ENCODE results near the gene RALB.
A peak's percentile ranks its signal among the peaks of the same experiment; 100 is the strongest.

RALB gene

DNA sequence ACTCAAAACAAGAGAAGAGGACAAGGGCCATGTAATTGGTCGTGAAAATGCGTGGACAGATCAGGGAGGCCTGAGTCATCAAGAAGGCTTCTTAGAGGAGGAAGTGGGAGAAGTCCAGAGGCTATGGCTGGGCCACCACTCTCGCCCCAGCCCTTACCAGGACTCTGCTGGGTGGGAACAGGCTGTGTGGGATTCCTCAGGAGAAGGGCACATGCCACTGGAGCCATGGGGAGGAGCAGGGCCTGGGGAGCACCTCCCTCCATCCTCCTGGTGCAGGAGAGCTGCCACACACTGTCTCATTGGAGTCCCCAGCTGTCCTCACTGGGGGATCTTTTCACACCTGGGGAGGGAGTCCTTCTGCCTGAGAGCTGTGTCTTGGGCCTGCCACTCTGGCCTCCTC, 9.4 kb upstream of the RALB start:
- Mint-ChIP-seq H3K4me1 (ENCODE audit: low read depth) (peaks cover 47% of the 10 kb centered on the region), H3K27me3 (peaks cover 13% of the 10 kb centered on the region), H3K9me3 (peaks cover 12% of the 10 kb centered on the region), H3K36me3 (ENCODE audit: low read depth) (peaks cover 13% of the 10 kb centered on the region), H3K27ac (peak overlapping the region; percentile 87), H3K4me3 (peak overlapping the region; percentile 37)
- intact Hi-C loops (cut with micrococcal nuclease), result no loop called here

DNA sequence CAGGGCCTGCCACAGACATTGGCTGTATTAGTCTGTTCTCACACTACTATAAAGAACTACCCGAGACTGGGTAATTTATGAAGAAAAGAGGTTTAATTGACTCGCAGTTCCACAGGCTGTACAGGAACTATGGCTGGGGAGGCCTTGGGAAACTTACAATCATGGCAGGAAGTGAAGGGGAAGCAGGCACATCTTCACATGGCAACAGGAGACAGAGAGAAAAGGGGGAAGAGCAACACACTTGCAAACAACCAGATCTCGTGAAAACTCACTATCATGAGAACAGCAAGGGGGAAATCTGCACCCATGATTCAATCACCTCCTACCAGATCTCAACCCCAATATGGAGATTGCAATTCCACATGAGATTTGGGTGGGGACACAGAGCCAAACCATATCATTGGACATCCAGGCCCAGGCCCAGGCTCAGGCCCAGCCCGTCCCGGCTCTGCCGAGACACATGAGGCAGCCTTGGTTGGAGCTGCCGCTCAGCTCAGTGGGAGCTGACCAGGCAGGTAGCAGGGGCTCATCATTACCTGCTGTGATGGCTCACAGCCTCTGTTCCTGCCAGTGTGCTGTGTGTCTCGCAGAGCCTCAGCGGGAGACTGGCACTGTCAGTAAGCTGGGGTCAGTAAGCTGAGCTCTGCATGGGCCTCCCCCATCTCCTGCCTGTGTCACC, 8.6 kb upstream of the RALB start:
- intact Hi-C loops (cut with micrococcal nuclease), result no loop called here
- Mint-ChIP-seq H3K4me3 (no peak overlapping the region), H3K27ac (peak overlapping the region; percentile 87), H3K36me3 (ENCODE audit: low read depth) (peaks cover 13% of the 10 kb centered on the region), H3K9me3 (peaks cover 12% of the 10 kb centered on the region), H3K4me1 (ENCODE audit: low read depth) (peaks cover 39% of the 10 kb centered on the region), H3K27me3 (peaks cover 20% of the 10 kb centered on the region)

GRCh38 chr2:120244656-120245519, 7.8 kb upstream of the RALB start:
- Mint-ChIP-seq H3K9me3 (peaks cover 12% of the 10 kb centered on the region), H3K4me1 (ENCODE audit: low read depth) (peaks cover 30% of the 10 kb centered on the region), H3K27me3 (peaks cover 26% of the 10 kb centered on the region), H3K4me3 (no peak overlapping the region), H3K27ac (peak overlapping the region; percentile 18), H3K36me3 (ENCODE audit: low read depth) (peaks cover 13% of the 10 kb centered on the region)
- intact Hi-C loops (cut with micrococcal nuclease), result no loop called here

DNA sequence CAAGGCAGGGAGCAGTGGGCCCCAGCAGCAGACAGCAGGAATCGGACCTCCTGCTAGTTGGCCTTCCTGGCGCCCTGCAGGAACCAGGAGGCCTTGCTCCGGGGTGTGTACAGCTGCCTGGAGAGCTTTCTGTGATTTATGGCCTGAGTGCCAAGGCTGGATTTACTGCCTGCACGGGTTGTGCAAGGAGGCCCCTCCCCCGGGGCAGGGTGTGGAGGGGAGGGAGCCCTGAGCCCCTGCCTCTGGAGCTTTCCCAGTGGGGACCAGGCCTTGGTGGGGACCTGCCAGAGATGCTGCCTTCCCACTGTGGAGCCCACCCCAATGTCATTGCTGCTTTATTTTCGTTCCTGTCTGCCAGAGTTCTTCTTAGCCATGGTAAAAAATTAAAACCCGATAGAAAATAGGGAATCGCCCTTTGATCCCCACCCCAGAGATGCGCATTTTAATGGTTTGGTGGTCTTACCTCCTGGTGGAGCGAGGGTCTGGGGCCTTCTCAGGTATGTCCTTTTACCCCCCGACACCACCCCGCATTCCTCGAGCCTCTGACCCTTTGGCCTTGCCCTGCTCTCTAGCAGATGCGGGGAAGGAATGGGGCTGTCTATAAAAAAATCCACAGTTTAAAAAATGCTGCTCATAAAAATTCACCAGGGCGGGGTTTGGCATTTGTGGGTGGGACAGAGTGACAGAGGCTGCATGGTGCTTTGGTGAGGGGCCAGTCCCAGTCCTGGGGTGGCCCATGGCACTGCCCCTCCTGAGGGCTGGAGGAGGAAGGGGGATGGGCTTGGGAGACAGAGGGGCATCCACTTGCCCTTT, 6.9 kb upstream of the RALB start:
- peaks cover 12% of the 10 kb centered on the region for H3K9me3 Mint-ChIP-seq
- peaks cover 28% of the 10 kb centered on the region for H3K27me3 Mint-ChIP-seq
- H3K36me3 Mint-ChIP-seq (ENCODE audit: low read depth), result peaks cover 13% of the 10 kb centered on the region
- H3K4me3 Mint-ChIP-seq, result no peak overlapping the region
- intact Hi-C loops (cut with micrococcal nuclease), result no loop called here
- H3K4me1 Mint-ChIP-seq (ENCODE audit: low read depth), result peaks cover 26% of the 10 kb centered on the region
- peak overlapping the region; percentile 34 for H3K27ac Mint-ChIP-seq

- peaks cover 28% of the 10 kb centered on the region for H3K27me3 Mint-ChIP-seq
- peaks cover 19% of the 10 kb centered on the region for H3K4me1 Mint-ChIP-seq (ENCODE audit: low read depth)
- intact Hi-C loops (cut with micrococcal nuclease), result no loop called here
- peaks cover 13% of the 10 kb centered on the region for H3K36me3 Mint-ChIP-seq (ENCODE audit: low read depth)
- no peak overlapping the region for H3K4me3 Mint-ChIP-seq
- H3K9me3 Mint-ChIP-seq, result peaks cover 12% of the 10 kb centered on the region
- no peak overlapping the region for H3K27ac Mint-ChIP-seq
Observed at GRCh38 chr2:120246546-120247300, 5.9 kb upstream of the RALB start.

GRCh38 chr2:120247851-120248250, 4.8 kb upstream of the RALB start:
- peaks cover 21% of the 10 kb centered on the region for H3K36me3 Mint-ChIP-seq (ENCODE audit: low read depth)
- peaks cover 28% of the 10 kb centered on the region for H3K27me3 Mint-ChIP-seq
- H3K9me3 Mint-ChIP-seq, result peaks cover 12% of the 10 kb centered on the region
- intact Hi-C loops (cut with micrococcal nuclease), result no loop called here
- H3K27ac Mint-ChIP-seq, result no peak overlapping the region
- peaks cover 19% of the 10 kb centered on the region for H3K4me1 Mint-ChIP-seq (ENCODE audit: low read depth)
- no peak overlapping the region for H3K4me3 Mint-ChIP-seq

- Mint-ChIP-seq H3K9me3 (peaks cover under 1% of the 10 kb centered on the region), H3K4me3 (no peak overlapping the region), H3K4me1 (ENCODE audit: low read depth) (peaks cover 33% of the 10 kb centered on the region), H3K27ac (no peak overlapping the region), H3K27me3 (peaks cover 28% of the 10 kb centered on the region), H3K36me3 (ENCODE audit: low read depth) (peaks cover 25% of the 10 kb centered on the region)
- intact Hi-C loops (cut with micrococcal nuclease), result loop anchor here (5.0 kb wide), 1 partner anchor 37 kb away; no protein-coding TSS in a partner anchor
Observed at GRCh38 chr2:120250640-120251039, 2.0 kb upstream of the RALB start.

- peaks cover 5% of the 10 kb centered on the region for H3K9me3 Mint-ChIP-seq
- no peak overlapping the region for H3K4me3 Mint-ChIP-seq
- peaks cover 29% of the 10 kb centered on the region for H3K36me3 Mint-ChIP-seq (ENCODE audit: low read depth)
- H3K27me3 Mint-ChIP-seq, result peaks cover 28% of the 10 kb centered on the region
- no peak overlapping the region for H3K27ac Mint-ChIP-seq
- intact Hi-C loops (cut with micrococcal nuclease), result loop anchor here (5.0 kb wide), 1 partner anchor 36 kb away; no protein-coding TSS in a partner anchor
- peaks cover 38% of the 10 kb centered on the region for H3K4me1 Mint-ChIP-seq (ENCODE audit: low read depth)
Observed at GRCh38 chr2:120251078-120251477, 1.6 kb upstream of the RALB start.

DNA sequence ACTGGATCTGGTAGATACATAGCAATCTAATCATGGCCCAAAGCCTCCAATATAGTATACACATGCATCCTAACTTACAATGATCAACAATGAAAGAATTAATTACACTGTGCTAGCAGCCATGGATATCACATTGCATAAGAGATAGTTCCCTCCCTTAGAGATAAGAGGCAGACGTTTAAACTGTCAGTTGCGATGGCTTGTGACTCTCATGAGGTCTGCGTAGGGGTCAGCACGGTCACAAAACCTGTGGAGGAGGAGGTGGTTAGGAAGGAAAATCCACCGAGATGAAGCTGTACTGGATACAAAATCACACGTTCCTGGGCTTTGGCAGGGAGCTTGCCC, 800 bp upstream of the RALB start:
- H3K4me3 Mint-ChIP-seq, result peak overlapping the region; percentile 100
- H3K9me3 Mint-ChIP-seq, result peaks cover 8% of the 10 kb centered on the region
- intact Hi-C loops (cut with micrococcal nuclease), result loop anchor here (2.0 to 5.0 kb wide), 3 partner anchors 29 to 75 kb away; partner anchors contain the start of gene TMEM185B
- H3K36me3 Mint-ChIP-seq (ENCODE audit: low read depth), result peaks cover 35% of the 10 kb centered on the region
- H3K4me1 Mint-ChIP-seq (ENCODE audit: low read depth), result peaks cover 45% of the 10 kb centered on the region
- peak overlapping the region; percentile 95 for H3K27ac Mint-ChIP-seq
- H3K27me3 Mint-ChIP-seq, result peaks cover 23% of the 10 kb centered on the region

DNA sequence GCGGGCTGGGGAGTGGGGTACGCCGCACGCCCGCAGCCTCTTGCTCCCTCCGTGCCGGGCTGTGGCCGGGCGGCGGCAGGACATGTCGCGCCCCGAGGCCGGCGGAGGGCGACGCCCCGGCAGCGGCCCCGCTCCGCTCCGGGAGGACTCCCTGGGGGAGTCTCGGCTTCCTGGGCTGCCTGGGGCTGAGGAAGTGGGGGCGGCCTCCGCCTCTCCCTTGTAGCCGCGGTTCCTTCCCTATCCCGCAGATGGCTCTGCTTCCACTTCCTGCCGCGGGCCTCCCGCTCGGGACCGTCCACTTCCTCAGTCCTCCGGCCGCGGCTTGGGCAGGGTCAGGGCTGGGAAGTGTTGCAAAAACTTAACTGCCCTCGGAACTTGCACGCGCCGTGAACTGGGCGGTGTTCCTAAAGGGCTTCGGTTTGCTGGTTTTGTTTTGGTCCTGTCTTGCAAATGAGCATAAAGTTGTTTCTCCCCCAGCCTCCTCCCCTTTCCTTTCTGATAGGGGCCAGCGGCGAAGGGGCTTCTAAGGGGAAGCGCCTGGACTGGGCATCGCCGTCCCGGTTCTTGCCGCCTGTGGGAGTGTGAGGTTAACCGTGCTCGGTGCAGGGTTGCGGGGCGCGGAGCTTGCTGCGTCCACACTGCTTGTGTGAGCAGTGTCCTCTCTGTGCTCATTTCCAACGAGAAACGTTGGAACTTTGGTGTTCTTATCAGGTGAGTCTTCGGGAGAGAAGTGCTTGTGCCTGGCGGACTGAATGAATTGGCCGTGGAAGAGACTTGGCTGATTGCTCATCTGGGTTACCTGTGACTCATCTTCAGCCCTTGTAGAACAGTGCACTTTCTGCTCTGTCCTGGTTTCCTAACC, 600 bp downstream of the RALB start:
- H3K9me3 Mint-ChIP-seq, result peaks cover 11% of the 10 kb centered on the region
- peaks cover 14% of the 10 kb centered on the region for H3K27me3 Mint-ChIP-seq
- H3K36me3 Mint-ChIP-seq (ENCODE audit: low read depth), result peaks cover 40% of the 10 kb centered on the region
- intact Hi-C loops (cut with micrococcal nuclease), result loop anchor here (2.0 to 5.0 kb wide), 3 partner anchors 30 to 76 kb away; partner anchors contain the start of gene TMEM185B
- H3K4me1 Mint-ChIP-seq (ENCODE audit: low read depth), result peaks cover 59% of the 10 kb centered on the region
- peak overlapping the region; percentile 95 for H3K27ac Mint-ChIP-seq
- peak overlapping the region; percentile 100 for H3K4me3 Mint-ChIP-seq

- Mint-ChIP-seq H3K9me3 (peaks cover 17% of the 10 kb centered on the region), H3K36me3 (ENCODE audit: low read depth) (peaks cover 49% of the 10 kb centered on the region)
- intact Hi-C loops (cut with micrococcal nuclease), result loop anchor here (5.0 kb wide), 1 partner anchor 33 kb away; no protein-coding TSS in a partner anchor
Observed at GRCh38 chr2:120254178-120254577, 1.5 kb downstream of the RALB start.

GRCh38 chr2:120255071-120255470, 2.4 kb downstream of the RALB start:
- intact Hi-C loops (cut with micrococcal nuclease), result no loop called here
- H3K4me3 Mint-ChIP-seq, result peak overlapping the region; percentile 42
- H3K4me1 Mint-ChIP-seq (ENCODE audit: low read depth), result peaks cover 64% of the 10 kb centered on the region
- peaks cover under 1% of the 10 kb centered on the region for H3K27me3 Mint-ChIP-seq
- no peak overlapping the region for H3K27ac Mint-ChIP-seq
- peaks cover 17% of the 10 kb centered on the region for H3K9me3 Mint-ChIP-seq
- peaks cover 57% of the 10 kb centered on the region for H3K36me3 Mint-ChIP-seq (ENCODE audit: low read depth)

More at GRCh38 chr2:120254178-120254577, 1.5 kb downstream of the RALB start:
- H3K27ac Mint-ChIP-seq, result peak overlapping the region; percentile 95
- peak overlapping the region; percentile 100 for H3K4me3 Mint-ChIP-seq
- H3K4me1 Mint-ChIP-seq (ENCODE audit: low read depth), result peaks cover 64% of the 10 kb centered on the region
- peaks cover 6% of the 10 kb centered on the region for H3K27me3 Mint-ChIP-seq

Measured in dendritic cell treated with granulocyte-macrophage colony-stimulating factor and Interleukin-4, amounts not matched to agents 40 ng/mL and 50 ng/mL, for 4 days (primary cell).